Loucy (cell line): ENCODE results near the gene MIR17HG.

Experiments used
- EZH2phosphoT487 ChIP-seq: fragments of 200-600 bp; IDR thresholded peaks from 2 replicates; pipeline ENCODE4 v1.6.1; 2018; ENCODE audit warnings: antibody characterized with exemption, mild to moderate bottlenecking, moderate library complexity, borderline replicate concordance
- TF ChIP-seq, protein P1 (sequence below): fragments of 200-600 bp; sonication (generic); conservative IDR thresholded peaks from 2 replicates; pipeline ENCODE4 v1.5.1; 2014; ENCODE audit warnings: mild to moderate bottlenecking, antibody characterized with exemption, low read length

DNA sequence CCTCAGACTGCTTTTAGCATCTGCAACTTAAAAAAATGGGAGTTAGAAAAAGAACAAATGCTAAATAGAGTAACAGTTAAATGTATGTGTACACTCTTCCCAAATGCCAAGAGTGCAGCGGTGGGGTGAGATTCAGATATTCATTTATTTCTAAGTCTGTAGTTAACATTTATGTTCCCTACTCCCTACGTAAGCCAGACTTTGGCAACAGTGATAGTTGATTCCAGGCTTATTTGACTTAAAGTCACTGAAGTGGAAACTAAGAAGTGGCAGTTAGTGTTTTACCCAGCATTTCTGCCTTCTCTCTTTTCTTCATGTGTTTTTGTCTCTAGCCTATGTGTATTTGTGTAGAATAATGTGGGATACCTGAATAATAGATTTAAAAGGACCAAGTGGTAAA lies 4.5 kb downstream of the MIR17HG start:
- TF ChIP-seq EZH2phosphoT487: no peak
- TF ChIP-seq, protein P1, sequence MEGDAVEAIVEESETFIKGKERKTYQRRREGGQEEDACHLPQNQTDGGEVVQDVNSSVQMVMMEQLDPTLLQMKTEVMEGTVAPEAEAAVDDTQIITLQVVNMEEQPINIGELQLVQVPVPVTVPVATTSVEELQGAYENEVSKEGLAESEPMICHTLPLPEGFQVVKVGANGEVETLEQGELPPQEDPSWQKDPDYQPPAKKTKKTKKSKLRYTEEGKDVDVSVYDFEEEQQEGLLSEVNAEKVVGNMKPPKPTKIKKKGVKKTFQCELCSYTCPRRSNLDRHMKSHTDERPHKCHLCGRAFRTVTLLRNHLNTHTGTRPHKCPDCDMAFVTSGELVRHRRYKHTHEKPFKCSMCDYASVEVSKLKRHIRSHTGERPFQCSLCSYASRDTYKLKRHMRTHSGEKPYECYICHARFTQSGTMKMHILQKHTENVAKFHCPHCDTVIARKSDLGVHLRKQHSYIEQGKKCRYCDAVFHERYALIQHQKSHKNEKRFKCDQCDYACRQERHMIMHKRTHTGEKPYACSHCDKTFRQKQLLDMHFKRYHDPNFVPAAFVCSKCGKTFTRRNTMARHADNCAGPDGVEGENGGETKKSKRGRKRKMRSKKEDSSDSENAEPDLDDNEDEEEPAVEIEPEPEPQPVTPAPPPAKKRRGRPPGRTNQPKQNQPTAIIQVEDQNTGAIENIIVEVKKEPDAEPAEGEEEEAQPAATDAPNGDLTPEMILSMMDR: no peak
